ENCODE measurements around the gene MED13. TPM values are rescaled to one million over a fixed set of nuclear protein-coding genes. Genes with fewer than 3 reads are reported as not detected.

Gene MED13
- total RNA-seq, 1 donor: 88.1 TPM

GRCh38 chr17:62059414-62059813, 5.7 kb downstream of the MED13 start:
- TF ChIP-seq, protein P1, sequence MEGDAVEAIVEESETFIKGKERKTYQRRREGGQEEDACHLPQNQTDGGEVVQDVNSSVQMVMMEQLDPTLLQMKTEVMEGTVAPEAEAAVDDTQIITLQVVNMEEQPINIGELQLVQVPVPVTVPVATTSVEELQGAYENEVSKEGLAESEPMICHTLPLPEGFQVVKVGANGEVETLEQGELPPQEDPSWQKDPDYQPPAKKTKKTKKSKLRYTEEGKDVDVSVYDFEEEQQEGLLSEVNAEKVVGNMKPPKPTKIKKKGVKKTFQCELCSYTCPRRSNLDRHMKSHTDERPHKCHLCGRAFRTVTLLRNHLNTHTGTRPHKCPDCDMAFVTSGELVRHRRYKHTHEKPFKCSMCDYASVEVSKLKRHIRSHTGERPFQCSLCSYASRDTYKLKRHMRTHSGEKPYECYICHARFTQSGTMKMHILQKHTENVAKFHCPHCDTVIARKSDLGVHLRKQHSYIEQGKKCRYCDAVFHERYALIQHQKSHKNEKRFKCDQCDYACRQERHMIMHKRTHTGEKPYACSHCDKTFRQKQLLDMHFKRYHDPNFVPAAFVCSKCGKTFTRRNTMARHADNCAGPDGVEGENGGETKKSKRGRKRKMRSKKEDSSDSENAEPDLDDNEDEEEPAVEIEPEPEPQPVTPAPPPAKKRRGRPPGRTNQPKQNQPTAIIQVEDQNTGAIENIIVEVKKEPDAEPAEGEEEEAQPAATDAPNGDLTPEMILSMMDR (IDR thresholded peaks at IDR 0.05; ENCODE audit: insufficient read depth, low read depth, low read length): no peak
- DNase-seq (ENCODE audit: low read depth): no peak
- H3K4me3 ChIP-seq (ENCODE audit: low read depth, low read length): no peak overlapping the region

GRCh38 chr17:62058611-62059010, 6.5 kb downstream of the MED13 start:
- no peak overlapping the region for H3K4me3 ChIP-seq (ENCODE audit: low read depth, low read length)
- TF ChIP-seq, protein P1 (IDR thresholded peaks at IDR 0.05; ENCODE audit: insufficient read depth, low read depth, low read length): no peak
- no peak for DNase-seq (ENCODE audit: low read depth)

DNA sequence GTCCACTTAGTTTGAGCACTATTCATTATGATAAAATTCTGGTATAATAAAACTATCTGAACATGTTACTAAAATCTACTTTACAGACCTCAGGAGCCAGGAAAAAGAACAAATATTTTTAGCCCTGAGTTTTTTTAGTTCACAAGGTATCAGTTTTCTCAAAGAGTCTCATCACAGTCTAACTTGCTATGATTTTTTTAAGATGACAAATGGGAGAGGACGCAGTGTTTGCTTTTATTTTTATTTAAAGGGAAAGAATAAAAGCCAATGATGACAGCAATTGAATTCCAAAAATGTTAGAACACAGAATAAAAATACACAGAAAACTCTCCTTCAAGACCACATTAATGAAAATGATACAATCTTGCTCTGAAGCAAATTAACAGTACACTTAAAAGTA, 7.4 kb downstream of the MED13 start:
- H3K4me3 ChIP-seq (ENCODE audit: low read depth, low read length): no peak overlapping the region
- DNase-seq (ENCODE audit: low read depth): peak; percentile 13
- TF ChIP-seq, protein P1 (IDR thresholded peaks at IDR 0.05; ENCODE audit: insufficient read depth, low read depth, low read length): no peak

- no peak overlapping the region for H3K4me3 ChIP-seq (ENCODE audit: low read depth, low read length)
Observed at GRCh38 chr17:62052765-62053338, 12.2 kb downstream of the MED13 start.

DNA sequence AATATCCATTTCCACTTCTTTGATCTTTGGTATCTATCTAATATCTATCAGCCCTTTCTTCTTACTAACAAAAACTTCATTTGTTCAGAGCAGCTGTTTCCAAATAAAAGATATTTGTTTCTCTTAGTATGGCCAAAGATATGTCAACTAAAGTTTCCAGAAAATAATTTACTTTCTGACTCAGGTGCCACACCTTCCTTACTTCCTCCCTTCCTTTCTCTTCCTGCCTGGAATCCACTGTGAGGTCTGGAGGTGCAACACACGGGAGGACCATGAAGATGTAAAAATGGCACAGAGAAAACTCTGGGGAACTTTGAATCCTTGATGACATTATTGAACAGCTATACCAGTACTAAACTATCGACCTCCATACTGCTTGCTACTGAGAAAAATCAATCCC, 14.0 kb downstream of the MED13 start:
- TF ChIP-seq, protein P1 (IDR thresholded peaks at IDR 0.05; ENCODE audit: insufficient read depth, low read depth, low read length): no peak
- DNase-seq (ENCODE audit: low read depth): no peak
- H3K4me3 ChIP-seq (ENCODE audit: low read depth, low read length): no peak overlapping the region

More at GRCh38 chr17:62052765-62053338, 12.2 kb downstream of the MED13 start:
- TF ChIP-seq, protein P1 (IDR thresholded peaks at IDR 0.05; ENCODE audit: insufficient read depth, low read depth, low read length): no peak
- no peak for DNase-seq (ENCODE audit: low read depth)

GRCh38 chr17:62049299-62049698, 15.8 kb downstream of the MED13 start:
- TF ChIP-seq, protein P1 (IDR thresholded peaks at IDR 0.05; ENCODE audit: insufficient read depth, low read depth, low read length): no peak
- DNase-seq (ENCODE audit: low read depth): no peak
- no peak overlapping the region for H3K4me3 ChIP-seq (ENCODE audit: low read depth, low read length)

DNA sequence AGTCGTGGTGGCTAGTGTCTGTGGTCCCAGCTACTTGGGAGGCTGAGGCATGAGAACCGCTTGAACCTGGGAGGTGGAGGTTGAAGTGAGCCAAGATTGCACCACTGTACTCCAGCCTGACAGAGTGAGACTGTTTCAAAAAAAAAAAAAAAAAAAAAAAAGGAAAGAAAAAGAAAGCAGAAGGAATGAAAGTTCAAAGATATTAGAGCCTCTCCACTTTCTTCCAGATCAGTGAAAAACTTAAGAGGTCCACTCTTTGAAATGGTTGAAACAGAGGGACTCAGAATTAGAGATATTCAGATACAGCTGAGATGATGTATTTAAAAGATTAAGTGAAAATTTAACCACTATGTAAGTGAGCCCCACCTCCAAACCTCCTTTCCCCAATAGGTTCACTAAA, 16.8 kb downstream of the MED13 start:
- DNase-seq (ENCODE audit: low read depth): no peak
- no peak overlapping the region for H3K4me3 ChIP-seq (ENCODE audit: low read depth, low read length)
- TF ChIP-seq, protein P1 (IDR thresholded peaks at IDR 0.05; ENCODE audit: insufficient read depth, low read depth, low read length): no peak
